ENCODE results near the gene TANC1.
"Not testable (repeated sequence)": the region's sequence is repeated elsewhere in the genome, so short reads cannot be mapped to it uniquely, and the experiment has no call there.

The TANC1 gene

GRCh38 chr2:159137511-159138241 lies 169.2 kb downstream of the TANC1 start:
- Mint-ChIP-seq H3K4me3 (no peak overlapping the region), H3K9me3 (no peaks in the 10 kb centered on the region), H3K36me3 (ENCODE audit: low read depth) (no peaks in the 10 kb centered on the region), H3K27ac (no peak overlapping the region), H3K27me3 (no peaks in the 10 kb centered on the region), H3K4me1 (ENCODE audit: low read depth) (no peaks in the 10 kb centered on the region)
- no peak for DNase-seq

GRCh38 chr2:159138642-159139182 lies 170.3 kb downstream of the TANC1 start:
- no peak for DNase-seq
- Mint-ChIP-seq H3K36me3 (ENCODE audit: low read depth) (no peaks in the 10 kb centered on the region), H3K27me3 (no peaks in the 10 kb centered on the region), H3K9me3 (no peaks in the 10 kb centered on the region), H3K27ac (no peak overlapping the region), H3K4me1 (ENCODE audit: low read depth) (no peaks in the 10 kb centered on the region), H3K4me3 (no peak overlapping the region)

- H3K9me3 Mint-ChIP-seq = no peaks in the 10 kb centered on the region
- DNase-seq = no peak
- H3K4me1 Mint-ChIP-seq (ENCODE audit: low read depth) = no peaks in the 10 kb centered on the region
- H3K4me3 Mint-ChIP-seq = no peak overlapping the region
- H3K27ac Mint-ChIP-seq = no peak overlapping the region
- H3K27me3 Mint-ChIP-seq = no peaks in the 10 kb centered on the region
- H3K36me3 Mint-ChIP-seq (ENCODE audit: low read depth) = no peaks in the 10 kb centered on the region
Measured at GRCh38 chr2:159139216-159139933, 170.9 kb downstream of the TANC1 start.

- H3K4me1 Mint-ChIP-seq (ENCODE audit: low read depth) = peaks cover 2% of the 10 kb centered on the region
- H3K27ac Mint-ChIP-seq = no peak overlapping the region
Measured at GRCh38 chr2:159140070-159140769, 171.8 kb downstream of the TANC1 start.

DNA sequence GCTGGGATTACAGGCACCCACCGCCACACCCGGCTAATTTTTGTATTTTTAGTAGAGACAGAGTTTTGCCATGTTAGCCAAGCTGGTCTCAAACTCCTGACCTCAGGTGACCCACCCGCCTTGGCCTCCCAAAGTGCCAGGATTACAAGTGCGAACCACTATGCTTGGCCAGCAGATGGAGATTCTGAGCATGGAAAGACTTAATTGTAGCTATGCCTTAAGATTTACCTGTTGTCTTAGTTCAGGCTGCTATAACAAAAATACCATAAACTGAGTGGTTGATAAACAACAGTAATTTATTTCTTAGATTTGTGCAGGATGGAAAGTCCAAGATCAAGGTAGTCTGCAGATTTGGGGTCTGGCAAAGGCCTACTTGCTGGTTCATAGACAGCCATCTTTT lies 172.4 kb downstream of the TANC1 start:
- not testable (repeated sequence) for H3K36me3 Mint-ChIP-seq (ENCODE audit: low read depth); H3K27ac Mint-ChIP-seq; H3K27me3 Mint-ChIP-seq; H3K4me3 Mint-ChIP-seq; H3K9me3 Mint-ChIP-seq; DNase-seq; H3K4me1 Mint-ChIP-seq (ENCODE audit: low read depth)

More at GRCh38 chr2:159140070-159140769, 171.8 kb downstream of the TANC1 start:
- Mint-ChIP-seq H3K4me3 (no peak overlapping the region), H3K27me3 (no peaks in the 10 kb centered on the region), H3K36me3 (ENCODE audit: low read depth) (no peaks in the 10 kb centered on the region), H3K9me3 (no peaks in the 10 kb centered on the region)
- no peak for DNase-seq

- Mint-ChIP-seq H3K4me3 (no peak overlapping the region), H3K27ac (no peak overlapping the region), H3K4me1 (ENCODE audit: low read depth) (peaks cover 14% of the 10 kb centered on the region), H3K27me3 (peaks cover 5% of the 10 kb centered on the region), H3K36me3 (ENCODE audit: low read depth) (no peaks in the 10 kb centered on the region), H3K9me3 (no peaks in the 10 kb centered on the region)
- DNase-seq = no peak
Measured at GRCh38 chr2:159144776-159145614, 176.6 kb downstream of the TANC1 start.

DNA sequence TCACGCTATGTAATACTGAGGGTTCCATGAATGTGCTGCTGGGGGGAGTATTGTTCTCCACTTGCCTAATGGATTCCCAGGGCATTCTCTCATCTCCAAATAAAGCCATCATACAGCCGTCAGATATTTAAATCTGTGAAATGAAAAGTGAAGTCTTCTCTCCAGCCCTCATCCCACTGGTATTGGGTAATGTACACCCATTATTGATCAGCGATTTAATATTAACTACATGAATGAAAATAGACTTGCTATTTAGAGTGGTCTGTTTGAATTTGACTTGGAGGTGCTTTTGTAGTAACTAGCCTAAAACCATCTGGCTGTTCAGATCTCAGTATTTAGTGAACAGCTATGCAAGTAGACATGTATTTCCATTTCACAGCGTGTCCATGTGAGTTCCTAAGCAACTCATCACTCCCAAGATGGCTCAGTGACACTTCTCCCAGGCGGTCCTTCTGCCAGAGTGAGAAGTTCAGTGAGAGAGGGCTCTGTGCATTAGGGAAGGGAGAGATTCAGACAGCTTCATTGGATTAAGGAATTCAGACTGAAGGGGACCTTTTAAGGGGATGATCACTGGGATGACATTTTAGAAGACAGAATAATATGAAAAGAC lies 177.4 kb downstream of the TANC1 start:
- H3K36me3 Mint-ChIP-seq (ENCODE audit: low read depth) = no peaks in the 10 kb centered on the region
- H3K4me1 Mint-ChIP-seq (ENCODE audit: low read depth) = peaks cover 14% of the 10 kb centered on the region
- no peak for DNase-seq
- H3K4me3 Mint-ChIP-seq = no peak overlapping the region
- peaks cover 5% of the 10 kb centered on the region for H3K27me3 Mint-ChIP-seq
- no peak overlapping the region for H3K27ac Mint-ChIP-seq
- H3K9me3 Mint-ChIP-seq = no peaks in the 10 kb centered on the region

DNA sequence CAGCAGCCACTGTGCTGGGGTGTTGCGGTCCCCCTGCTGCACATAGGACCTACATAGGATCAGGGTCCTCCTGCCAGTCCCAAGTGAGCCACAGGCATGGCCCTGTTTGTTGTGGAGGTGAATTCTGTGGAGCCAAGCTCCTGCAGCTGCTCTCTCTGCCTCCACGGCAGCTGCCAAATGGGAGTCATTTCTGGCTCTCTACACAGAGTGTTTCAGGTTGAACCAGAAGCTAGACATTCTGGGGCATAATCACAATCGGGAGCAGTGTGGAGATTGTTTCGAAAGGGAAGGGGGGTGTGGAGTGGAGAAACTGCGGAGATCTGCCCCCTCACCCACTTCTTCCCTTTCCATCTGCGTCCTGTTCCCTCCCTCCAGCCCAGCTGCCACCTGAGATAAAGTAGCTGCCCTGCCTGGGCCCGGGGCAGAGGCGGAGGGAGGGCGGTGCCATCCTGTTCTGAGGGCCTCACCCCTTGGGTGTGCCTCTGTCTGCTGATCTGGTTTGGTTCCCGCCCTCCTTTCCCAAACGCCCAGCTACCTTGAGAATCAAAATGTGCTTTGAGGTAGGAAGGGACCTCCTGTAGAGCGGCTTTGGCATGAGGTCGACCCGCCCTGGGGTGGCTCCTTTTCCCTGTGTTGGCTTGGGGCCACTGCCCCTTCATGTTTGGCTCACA lies 178.7 kb downstream of the TANC1 start:
- DNase-seq = no peak
- H3K4me3 Mint-ChIP-seq = no peak overlapping the region
- H3K36me3 Mint-ChIP-seq (ENCODE audit: low read depth) = no peaks in the 10 kb centered on the region
- no peak overlapping the region for H3K27ac Mint-ChIP-seq
- H3K4me1 Mint-ChIP-seq (ENCODE audit: low read depth) = peaks cover 14% of the 10 kb centered on the region
- H3K9me3 Mint-ChIP-seq = no peaks in the 10 kb centered on the region
- H3K27me3 Mint-ChIP-seq = peaks cover 5% of the 10 kb centered on the region

- H3K27me3 Mint-ChIP-seq = peaks cover 5% of the 10 kb centered on the region
- no peak for DNase-seq
- H3K4me1 Mint-ChIP-seq (ENCODE audit: low read depth) = peaks cover 14% of the 10 kb centered on the region
- H3K4me3 Mint-ChIP-seq = no peak overlapping the region
- no peaks in the 10 kb centered on the region for H3K36me3 Mint-ChIP-seq (ENCODE audit: low read depth)
- no peak overlapping the region for H3K27ac Mint-ChIP-seq
- no peaks in the 10 kb centered on the region for H3K9me3 Mint-ChIP-seq
Measured at GRCh38 chr2:159147690-159148089, 179.2 kb downstream of the TANC1 start.

DNA sequence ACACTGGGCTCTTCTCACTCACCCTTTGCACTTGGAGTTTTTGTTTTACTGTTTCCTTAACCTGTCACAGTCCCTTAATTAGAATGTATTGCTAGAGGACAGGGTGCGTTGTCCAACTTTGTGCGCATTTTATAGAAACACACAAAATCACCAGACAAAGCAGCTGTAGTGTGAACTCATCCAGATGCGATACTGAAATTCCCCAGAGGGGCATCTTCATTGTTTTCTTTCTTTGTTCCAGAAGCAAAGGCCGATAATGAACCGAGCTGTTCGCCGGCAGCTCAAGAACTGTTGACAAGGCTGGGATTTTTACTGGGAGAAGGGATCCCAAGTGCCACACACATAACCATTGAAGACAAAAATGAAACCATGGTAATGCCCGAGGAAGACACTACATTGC lies 180.5 kb downstream of the TANC1 start:
- Mint-ChIP-seq H3K9me3 (no peaks in the 10 kb centered on the region), H3K4me1 (ENCODE audit: low read depth) (peaks cover 24% of the 10 kb centered on the region), H3K27ac (no peak overlapping the region), H3K27me3 (peaks cover 5% of the 10 kb centered on the region), H3K4me3 (no peak overlapping the region), H3K36me3 (ENCODE audit: low read depth) (no peaks in the 10 kb centered on the region)
- no peak for DNase-seq

DNA sequence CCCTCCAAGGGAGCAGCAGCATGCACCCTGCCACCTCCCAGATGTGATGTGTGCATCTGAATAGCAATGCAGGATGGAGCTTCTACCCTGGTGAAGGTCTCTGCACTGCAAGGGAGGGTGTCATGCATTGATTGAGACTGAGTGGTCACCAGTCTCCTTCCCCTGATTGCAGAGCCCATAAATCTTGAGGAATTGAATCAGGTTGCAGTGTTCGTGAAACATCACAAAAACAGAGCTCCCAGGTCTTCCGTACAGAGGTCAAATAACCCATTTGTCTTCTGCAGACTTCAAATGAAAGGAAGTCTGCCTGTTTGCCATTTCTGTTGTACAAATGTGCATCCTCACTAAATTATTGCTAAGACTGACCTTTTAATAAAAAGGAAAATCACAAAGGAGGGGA lies 181.3 kb downstream of the TANC1 start:
- Mint-ChIP-seq H3K9me3 (no peaks in the 10 kb centered on the region), H3K36me3 (ENCODE audit: low read depth) (no peaks in the 10 kb centered on the region), H3K4me1 (ENCODE audit: low read depth) (peaks cover 25% of the 10 kb centered on the region), H3K27ac (no peak overlapping the region), H3K27me3 (peaks cover 5% of the 10 kb centered on the region), H3K4me3 (no peak overlapping the region)
- no peak for DNase-seq

GRCh38 chr2:159150280-159150746 lies 181.9 kb downstream of the TANC1 start:
- DNase-seq = no peak
- Mint-ChIP-seq H3K27ac (no peak overlapping the region), H3K9me3 (no peaks in the 10 kb centered on the region), H3K36me3 (ENCODE audit: low read depth) (no peaks in the 10 kb centered on the region), H3K4me3 (no peak overlapping the region), H3K27me3 (peaks cover 5% of the 10 kb centered on the region), H3K4me1 (ENCODE audit: low read depth) (peaks cover 22% of the 10 kb centered on the region)

Data from activated T-cell treated with anti-CD3 and anti-CD28 coated beads, Interleukin-2, amount 50 U/mL, for 24 hours (primary cell).